NK-92 (cell line): ENCODE measurements around the gene GLRA2.

ENCODE experiments used
- DNase-seq: peaks from one replicate; lab custom pipeline; 2025; ENCODE audit not compliant: unreplicated experiment; lab: John Stamatoyannopoulos, UW

The GLRA2 gene

GRCh38 chrX:14697451-14697850 lies 168.1 kb downstream of the GLRA2 start:
- no peak for DNase-seq

- no peak for DNase-seq
Observed at GRCh38 chrX:14698790-14699189, 169.5 kb downstream of the GLRA2 start.

GRCh38 chrX:14700982-14701381 lies 171.6 kb downstream of the GLRA2 start:
- no peak for DNase-seq

GRCh38 chrX:14702145-14702544 lies 172.8 kb downstream of the GLRA2 start:
- no peak for DNase-seq

GRCh38 chrX:14712096-14712495 lies 182.8 kb downstream of the GLRA2 start:
- DNase-seq, result no peak

GRCh38 chrX:14717949-14718348 lies 188.6 kb downstream of the GLRA2 start:
- no peak for DNase-seq

- no peak for DNase-seq
Observed at GRCh38 chrX:14718403-14718802, 189.1 kb downstream of the GLRA2 start.

GRCh38 chrX:14729058-14729457 lies 199.7 kb downstream of the GLRA2 start:
- DNase-seq, result no peak

GRCh38 chrX:14738643-14739042 lies 209.3 kb downstream of the GLRA2 start:
- no peak for DNase-seq

GRCh38 chrX:14753441-14753840 lies 224.1 kb downstream of the GLRA2 start:
- no peak for DNase-seq

GRCh38 chrX:14758029-14758491 lies 228.7 kb downstream of the GLRA2 start:
- no peak for DNase-seq

GRCh38 chrX:14775416-14775815 lies 246.1 kb downstream of the GLRA2 start:
- DNase-seq, result no peak

GRCh38 chrX:14776901-14777300 lies 247.6 kb downstream of the GLRA2 start:
- DNase-seq, result no peak

- DNase-seq, result no peak
Observed at GRCh38 chrX:14777525-14777924, 248.2 kb downstream of the GLRA2 start.

GRCh38 chrX:14779580-14779979 lies 250.2 kb downstream of the GLRA2 start:
- no peak for DNase-seq
